Fibroblast of skin of left quadriceps (primary cell): ENCODE results near the gene RIPK4.
"Not testable (repeated sequence)": the region's sequence is repeated elsewhere in the genome, so short reads cannot be mapped to it uniquely, and the experiment has no call there.

Experiments used
- DNase-seq, 2 experiments: peaks; one replicate each; pipeline ENCODE4 v3.0.0-alpha.2; 2013; ENCODE audit warnings: low read depth in 2 of 2

Gene RIPK4

DNA sequence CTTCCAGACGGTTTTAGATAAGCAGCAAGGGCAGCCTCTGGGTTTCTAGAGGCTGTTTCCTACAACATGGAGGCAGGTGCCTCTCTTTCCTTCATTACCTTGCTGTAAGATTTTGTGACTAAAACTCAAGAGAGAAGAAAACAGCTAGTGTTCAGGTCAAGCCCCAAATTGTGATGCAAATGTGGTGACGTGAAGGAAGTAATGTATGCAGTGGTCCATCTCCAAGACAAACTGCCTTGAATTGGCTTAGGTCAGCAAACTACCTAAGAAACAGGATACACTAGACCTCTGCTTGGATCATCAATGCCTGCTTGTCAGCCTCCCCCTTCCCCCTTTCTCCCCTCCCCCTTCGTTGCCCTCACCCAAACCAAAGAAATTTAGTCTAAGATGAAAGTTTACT is 28.9 kb upstream of the RIPK4 start:
- no peak for DNase-seq

DNA sequence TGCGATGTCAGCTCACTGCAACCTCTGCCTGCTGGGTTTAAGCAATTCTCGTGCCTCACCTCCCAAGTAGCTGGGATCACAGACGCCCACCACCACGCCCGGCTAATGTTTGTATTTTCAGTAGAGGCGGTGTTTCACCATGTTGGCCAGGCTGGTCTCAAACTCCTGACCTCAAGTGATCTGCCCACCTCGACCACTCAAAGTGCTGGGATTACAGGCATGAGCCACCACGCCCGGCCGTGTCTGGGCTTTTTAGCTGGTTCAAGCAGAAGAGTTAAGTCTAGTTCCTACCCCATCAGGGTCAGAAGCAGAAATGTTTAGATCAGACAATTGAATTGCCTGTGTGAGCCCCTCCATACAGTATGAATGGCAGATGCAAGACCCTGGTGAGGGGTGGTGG is 27.7 kb upstream of the RIPK4 start:
- DNase-seq = no peak

DNA sequence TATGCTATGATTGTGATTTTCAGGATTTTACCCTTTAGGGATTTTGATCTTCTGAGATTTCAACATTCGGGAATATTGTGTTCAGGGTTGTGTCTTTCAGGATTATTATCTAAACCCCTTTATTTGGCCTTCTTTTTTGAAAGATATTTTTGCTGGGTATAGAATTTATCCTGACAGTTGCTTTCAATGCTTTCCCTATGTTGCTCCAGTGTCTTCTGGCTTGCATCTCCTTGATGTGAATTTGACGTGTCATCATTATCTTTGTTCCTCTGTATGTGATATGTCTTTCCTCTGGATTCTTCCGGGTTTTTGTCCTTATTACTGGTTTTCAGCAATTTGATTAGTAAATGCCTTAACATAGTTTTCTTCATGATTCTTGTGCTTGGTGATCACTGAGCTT is 25.9 kb upstream of the RIPK4 start:
- DNase-seq = no peak

DNA sequence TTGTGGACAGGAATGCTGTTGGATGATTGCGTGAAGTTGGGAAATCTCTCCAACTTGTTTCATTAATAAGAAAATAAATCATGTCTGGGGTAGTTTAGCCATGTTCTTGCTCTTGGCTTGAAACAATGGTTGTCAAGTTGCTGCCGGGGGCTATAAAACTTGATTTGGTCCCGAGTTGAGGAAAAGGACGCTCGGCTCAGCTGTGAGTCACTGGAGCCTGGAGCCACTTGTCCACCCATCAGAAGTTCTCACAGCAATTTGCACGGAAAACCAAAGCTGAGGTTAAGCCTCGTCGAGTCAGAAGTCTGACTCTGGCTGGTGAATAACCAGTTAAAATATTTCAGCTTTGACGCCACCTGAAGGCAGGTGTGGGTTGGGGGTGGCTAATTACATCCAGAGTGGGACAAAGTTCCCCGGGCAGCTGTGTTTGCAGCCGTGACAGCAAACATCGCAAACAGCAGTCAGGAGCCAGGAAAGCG is 19.7 kb upstream of the RIPK4 start:
- DNase-seq = peak; percentile 86 to 90

DNA sequence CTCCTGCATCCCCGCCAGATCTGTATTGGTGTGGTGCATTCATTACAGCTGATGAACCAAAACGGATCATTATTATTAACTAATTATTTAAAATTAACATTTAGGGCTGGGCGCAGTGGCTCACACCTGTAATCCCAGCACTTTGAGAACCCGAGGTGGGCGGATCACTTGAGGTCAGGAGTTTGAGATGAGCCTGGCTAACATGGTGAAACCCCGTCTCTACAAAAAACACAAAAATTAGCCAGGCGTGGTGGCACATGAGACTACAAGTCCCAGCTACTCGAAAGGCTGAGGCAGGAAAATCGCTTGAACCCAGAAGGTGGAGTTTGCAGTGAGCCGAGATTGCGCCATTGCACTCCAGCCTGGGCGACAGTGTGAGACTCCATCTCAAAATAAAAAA is 18.4 kb upstream of the RIPK4 start:
- DNase-seq = not testable (repeated sequence)

DNA sequence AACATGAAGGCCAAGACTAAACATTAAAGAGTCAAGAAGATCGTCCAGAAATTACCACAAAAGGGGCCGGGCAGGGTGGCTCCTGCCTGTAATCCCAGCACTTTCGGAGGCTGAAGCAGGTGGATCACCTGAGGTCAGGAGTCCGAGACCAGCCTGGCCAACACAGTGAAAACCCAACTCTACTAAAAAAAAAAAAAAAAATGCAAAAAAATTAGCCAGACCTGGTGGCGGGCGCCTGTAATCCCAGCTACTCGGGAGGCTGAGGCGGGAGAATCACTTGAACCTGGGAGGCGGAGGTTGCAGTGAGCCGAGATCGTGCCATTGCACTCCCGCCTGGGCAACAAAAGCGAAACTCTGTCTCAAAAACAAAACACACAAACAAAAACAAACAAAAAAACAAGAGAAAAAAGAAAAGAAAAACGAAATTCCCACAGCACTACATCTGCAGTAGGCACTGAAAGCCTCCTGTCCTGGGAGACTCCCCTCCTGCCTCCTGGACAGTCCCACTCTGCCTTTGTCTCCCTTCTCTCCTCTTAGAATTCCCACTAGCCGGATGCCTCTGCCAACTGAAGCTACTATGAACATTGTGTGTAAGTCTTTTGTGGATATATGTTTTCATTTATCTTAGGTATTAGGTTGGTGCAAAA is 17.7 kb upstream of the RIPK4 start:
- DNase-seq = no peak

DNA sequence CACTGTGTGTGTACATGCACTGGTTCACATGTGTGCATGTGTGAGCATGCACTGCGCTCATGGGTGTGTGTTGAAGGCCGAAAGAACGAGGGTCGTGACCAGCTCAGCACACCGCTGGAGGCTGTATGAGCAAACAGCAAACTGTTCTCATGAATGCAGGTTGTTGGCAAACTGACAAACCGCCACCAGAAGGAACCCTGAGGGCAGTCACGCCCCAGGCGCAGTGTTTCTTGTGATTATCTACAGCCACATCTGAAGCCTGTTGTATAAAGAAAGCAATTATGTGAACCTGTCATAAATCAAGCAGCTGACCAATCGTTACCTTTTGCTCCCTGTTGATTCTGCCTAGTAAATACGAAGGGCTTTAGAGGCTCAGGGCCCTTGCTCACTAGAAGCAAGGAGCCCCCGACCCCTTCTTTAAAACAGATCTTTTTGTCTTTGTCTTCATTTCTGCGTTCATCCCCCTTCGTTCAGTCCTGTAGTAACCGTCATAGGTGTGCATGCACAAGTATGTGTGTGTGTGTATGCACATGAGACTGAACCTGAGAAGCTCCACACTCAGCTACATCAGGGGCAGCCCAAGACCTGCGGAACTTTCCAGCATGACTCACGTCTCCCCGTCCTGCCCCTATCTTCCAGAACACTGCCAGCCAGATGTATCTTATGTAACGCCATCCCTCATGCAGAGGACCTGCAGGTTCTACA is 16.8 kb upstream of the RIPK4 start:
- DNase-seq = peak in 1 of 2 experiments; percentile 24

DNA sequence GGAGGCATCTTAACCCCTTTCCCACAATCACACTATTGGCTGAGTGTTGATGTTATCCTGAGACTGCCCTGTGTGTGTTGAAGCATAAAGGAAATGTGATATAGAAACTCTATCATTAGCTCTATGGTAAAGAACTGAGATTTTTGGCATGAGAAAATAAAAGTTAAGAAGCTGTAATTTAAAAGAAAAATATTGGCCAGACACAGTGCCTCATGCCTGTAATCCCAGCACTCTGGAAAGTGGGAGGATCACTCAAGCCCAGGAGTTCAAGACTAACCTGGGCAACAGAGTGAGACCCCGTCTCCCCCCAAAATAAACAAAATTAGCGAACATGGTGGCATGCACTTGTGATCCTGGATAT is 14.2 kb upstream of the RIPK4 start:
- DNase-seq = no peak

DNA sequence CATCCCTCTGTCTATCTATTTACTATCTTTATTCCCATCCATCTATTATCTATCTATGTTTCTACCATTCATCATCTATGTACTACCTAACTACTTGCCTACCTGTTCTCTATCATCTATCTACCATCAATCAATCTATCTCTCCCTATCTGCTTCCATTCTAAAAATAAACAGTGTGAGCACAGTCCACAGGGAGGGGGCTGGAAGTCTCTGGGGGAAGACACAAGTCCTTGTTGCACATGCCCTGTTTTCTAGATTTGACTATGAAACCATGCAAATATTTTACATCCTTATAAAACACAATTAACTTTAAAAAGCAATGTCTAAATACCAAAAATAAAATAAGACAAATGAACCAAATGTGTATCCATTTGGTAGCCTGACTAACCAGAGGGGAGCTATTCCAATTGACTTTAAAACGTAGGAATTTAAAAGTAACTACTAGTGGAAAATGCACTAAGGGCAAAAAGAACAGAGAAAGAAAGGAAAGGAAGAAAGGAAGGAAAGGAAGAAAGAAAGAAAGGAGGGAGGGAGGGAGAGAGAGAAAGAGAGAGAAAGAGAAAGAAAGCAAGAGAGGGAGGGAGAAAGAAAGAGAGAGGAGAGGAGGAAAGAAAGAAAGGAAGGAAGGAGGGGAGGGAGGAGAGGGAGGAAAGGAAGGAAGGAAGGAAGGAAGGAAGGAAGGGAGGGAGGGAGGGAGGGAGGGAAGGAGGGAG is 13.6 kb upstream of the RIPK4 start:
- no peak for DNase-seq

DNA sequence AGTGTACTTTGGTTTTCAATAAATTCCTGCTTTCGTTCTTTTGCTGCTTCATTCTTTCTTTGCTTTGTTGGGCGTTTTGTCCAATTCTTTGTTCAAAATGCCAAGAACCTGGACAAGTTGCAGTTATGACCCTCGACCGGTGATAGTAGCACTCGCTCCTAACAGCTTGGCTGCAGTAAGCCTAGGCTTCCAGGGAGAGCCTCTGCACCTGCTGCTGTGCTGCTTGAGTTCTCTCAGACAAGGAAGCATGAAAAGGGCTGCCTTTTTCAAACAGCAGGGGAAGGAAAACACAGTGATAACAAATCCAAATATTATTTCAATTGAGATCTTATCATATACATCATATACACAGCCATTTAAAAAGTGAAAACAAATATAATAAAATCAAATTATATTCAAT is 12.8 kb upstream of the RIPK4 start:
- no peak for DNase-seq

DNA sequence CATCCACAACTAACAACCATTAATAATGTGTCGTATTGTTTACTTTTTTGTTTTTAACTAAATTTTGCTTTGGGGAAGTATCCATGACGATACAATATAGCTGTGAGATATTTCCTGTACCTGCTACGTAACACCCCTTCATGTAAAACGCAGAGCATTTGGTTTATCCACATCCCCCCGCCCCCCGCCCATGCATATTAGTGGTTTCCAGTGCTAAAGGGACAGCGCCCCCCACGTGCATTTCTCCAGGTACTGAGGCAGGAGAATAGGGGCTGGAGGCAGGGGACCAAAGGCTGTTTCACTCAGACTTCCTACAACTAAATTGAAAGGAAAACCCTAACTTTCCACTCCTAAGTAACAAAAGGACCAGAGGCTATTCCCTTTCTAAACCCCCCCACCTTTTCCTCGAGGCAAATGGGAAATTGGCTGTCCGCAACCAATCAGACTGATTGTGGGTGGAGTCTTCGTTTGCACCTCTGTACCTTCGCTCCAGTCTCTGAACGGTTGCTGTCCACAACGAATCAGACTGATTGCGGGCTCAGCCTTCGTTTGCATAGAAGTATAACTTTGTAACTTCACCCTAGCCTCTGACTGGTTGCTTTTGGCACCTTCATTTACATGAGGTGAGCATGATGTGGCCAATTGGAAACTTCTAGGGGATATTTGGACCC is 12.2 kb upstream of the RIPK4 start:
- DNase-seq = no peak

DNA sequence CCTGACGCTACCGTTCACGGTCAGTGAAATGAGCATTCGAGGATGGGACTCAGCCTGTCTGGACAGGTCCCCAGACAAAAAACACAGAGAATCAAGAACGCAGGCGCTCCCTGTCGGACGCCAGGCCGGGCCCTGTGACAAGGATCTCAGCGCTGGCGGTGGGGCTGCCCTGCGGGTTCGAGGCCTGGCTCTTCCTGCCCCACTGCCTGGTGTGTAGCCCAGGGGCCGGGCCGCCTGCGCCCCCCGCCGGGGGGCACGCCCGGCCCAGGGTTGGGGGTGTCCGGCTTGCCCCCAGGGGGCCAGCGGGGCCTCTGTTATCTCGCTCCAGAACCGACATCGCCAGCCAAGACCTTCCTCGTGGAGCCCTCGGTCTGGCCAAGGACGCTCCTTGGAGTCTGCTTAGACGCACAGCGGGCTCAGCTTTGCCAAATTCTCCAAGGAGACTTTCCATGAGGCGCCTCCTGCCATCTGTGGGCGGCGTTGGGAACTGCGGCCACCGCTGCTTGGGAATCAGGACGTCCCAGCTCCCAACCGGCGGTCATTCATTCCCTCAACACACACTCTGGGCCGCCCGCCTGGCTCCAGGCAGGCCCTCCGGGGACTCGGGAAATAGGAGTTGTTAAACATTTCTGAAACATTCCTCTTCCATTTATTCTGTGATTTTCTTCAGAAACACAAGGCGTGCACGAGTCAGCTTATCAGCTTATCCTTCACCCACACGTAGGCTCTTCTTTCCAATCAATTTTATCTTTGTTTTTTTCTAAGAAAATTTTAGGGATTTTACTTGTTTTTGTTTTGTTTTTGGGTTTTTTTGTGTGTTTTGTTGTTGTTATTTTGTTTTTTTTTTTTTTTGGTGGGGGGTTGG is 11.3 kb upstream of the RIPK4 start:
- peak; percentile 72 to 74 for DNase-seq

DNA sequence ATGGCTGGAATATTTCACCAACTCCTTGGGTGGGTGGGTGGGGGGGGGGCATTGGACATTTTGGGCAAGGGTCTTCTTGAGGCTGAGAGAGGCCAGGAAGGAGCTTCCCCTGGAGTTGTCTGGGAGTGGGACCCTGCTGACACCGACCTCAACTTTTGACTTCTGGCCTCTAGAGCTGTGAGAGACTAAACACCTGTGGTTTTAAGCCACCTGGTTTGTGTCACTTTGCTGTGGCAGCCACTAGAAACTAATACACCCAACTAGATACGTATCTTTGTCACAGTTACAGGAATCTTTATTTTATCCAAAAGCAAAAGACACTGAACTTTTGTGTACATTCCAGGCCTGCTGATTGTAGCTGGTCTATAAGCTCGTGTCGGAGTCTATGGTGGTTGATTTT is 9.9 kb upstream of the RIPK4 start:
- DNase-seq = no peak

DNA sequence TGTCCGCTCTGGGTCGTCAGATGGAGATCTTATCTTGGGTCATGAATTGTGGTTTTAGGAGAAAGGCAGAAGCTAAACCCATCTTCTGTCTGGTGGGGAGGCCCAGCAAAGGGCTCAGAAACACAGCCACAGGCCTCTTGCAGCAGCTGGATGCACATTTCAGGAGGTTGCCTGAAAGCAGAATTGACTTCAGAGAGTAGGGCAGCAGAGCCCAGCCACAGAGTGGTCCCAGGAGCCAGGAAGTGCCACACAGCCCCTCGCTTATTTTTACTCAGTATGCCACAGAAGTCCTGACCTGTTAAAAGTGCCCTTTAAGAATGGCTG is 8.3 kb upstream of the RIPK4 start:
- DNase-seq = no peak

DNA sequence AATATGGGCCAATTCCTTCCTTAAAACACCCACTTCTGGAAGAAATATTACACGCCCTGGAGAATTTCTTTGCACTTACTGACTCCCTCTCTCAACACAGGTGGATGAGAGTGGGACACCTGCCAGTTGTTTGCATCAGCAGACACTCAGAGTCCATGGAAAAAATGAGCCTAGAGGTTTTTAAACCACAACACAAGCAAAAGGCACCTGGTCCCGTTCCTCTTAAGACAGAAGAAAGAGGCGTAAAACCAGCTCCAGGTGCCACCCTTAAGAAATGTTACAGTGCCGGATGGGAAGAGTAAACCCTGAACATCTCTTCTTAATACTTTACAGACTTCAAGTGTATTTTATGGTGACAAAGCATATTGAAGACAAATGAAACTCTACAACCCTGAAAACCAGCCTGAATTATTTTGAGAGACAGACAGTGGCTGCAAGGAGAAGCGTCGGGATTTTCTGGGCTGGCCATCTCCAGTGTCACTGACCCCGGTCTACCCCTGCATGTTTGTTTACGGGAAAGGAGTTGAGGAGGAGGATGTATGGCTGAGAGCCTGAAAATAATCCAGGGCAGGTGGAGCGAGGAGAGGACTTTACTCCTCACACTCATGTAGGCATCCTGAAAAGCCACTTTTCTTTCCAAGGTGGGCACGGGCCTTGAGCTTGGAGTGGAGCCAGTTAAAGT is 7.8 kb upstream of the RIPK4 start:
- DNase-seq = no peak

DNA sequence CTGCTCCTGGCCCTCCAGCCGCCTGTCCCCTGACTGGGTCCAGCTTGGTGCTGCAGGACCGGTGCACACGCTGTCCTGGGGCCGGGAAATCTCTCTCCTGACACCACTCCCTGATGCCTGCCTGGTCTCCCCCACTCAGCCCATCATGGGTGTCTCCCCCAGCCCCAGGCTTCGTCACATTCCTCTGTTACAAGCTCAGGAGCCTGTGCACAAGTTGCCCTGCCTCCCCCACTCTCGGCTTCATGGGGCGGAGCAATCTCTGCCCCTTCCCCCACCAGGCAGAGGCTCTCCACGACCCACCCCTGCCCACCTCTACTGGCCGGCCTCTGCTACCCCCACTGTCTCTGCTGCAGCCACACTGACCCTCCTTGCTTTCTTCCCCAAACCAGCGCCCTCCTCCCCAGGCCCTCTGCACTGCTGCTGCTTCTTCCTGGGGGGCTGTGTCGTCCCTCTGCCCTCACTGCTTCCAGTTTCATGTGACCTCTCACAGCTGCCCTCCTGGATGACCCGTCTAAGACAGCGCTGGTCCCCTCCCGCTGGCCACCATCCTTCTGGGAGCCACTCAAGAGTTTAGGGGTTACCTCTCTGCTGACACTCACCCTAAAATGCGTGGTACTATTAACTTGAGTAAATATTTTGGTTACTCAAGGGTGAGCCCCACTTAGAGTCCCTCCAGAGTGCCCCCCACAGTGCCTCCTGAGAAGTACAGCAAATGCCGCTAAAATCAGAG is 5.7 kb upstream of the RIPK4 start:
- no peak for DNase-seq

DNA sequence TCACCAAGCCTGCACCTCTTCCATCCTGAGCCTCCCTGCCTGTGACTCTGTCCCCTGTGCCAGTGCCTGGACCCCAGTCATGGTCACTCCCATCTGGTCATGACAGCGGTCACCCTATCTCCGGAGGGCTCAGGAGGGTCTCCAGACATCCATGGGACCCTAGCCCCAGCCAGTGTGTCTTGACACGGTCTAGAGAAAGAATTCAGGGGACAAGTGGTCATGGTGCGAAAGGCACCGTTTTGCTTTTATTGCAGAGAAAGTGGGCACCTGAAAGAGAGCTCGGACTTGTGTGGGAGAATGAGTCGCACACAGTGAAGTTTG is 4.7 kb upstream of the RIPK4 start:
- no peak for DNase-seq

DNA sequence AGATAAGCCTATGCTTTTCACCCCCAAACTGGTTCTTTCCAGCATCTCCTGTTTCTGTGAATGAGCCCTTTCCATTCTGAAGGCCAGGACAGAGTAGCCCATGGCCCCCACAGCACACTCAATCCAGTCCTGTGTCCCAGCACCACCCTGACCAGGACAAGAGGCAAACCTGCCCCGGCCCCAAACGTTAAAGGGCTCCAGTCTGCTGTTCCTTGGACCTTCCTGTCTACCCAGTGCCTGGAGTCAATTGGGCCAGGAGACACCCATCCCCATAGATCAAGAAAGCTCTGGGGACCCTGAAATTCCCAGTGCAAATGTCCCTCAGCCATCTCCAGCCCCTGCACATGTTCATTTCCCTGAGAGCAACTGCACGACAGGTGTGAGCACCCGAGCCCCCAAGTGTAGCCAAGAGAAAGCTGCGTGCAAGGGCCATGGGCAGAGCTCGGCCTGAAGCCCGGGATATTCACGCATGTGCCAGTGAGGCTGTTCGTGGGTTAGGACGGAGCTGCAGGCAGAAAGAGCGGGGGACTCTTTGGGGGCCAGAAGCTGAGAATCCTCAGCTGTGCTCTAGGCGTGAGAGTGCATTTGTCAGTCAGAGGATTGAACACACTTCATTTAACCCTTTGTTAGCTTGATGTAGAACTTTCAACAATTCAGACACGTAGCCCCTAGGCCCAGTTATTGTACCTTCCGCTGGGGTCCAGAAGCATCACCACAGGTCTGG is 4.2 kb upstream of the RIPK4 start:
- no peak for DNase-seq

DNA sequence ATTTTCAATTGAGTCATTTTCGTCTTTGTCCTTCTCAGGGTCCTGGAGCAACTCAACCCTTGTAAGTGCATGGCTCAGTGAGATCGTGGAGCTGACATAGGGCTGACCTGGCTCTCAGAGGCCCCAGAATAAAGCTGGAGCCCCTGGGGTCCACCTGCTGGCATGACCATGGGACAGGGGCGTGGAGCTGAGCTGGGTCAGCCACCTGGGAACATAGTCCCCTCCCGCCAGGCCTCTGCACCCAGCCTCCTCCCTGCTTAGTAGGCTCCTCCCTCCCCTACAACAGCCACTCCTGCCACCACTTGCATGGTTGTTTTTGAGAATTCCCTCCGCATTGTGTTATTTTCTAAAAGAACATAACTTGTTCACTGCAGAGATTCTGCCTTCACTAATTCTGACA is 3.1 kb upstream of the RIPK4 start:
- no peak for DNase-seq

DNA sequence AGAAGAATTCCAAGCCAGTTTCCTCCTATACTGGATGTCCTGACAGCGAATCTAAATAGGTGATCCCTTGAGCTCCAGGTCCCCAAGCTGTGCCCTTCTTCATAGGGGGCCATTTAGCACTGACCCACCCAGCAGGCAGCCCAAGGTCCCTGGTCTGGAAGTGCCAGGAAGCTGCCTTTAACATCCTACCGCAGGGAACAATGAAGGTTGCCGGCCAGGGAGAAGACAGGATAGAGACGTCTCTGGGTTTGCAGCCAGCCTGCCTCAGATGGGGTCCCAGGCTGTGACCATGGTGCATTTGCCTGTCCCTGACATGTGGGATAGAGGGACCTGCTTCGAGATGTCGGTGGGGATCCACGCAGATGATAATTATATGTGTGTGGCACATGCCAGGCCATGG is 2.7 kb upstream of the RIPK4 start:
- DNase-seq = no peak
